GM15510 (cell line): ENCODE data around the gene C1orf159.
A peak's percentile ranks its signal among the peaks of the same experiment; 100 is the strongest.

ENCODE experiments used
- POLR2A ChIP-seq: IDR thresholded peaks from 3 replicates; pipeline ENCODE4 v1.6.1; 2011; ENCODE audit warnings: borderline replicate concordance; ENCODE audit not compliant: insufficient read length; ENCODE audit errors: extremely low read depth

C1orf159 gene

DNA sequence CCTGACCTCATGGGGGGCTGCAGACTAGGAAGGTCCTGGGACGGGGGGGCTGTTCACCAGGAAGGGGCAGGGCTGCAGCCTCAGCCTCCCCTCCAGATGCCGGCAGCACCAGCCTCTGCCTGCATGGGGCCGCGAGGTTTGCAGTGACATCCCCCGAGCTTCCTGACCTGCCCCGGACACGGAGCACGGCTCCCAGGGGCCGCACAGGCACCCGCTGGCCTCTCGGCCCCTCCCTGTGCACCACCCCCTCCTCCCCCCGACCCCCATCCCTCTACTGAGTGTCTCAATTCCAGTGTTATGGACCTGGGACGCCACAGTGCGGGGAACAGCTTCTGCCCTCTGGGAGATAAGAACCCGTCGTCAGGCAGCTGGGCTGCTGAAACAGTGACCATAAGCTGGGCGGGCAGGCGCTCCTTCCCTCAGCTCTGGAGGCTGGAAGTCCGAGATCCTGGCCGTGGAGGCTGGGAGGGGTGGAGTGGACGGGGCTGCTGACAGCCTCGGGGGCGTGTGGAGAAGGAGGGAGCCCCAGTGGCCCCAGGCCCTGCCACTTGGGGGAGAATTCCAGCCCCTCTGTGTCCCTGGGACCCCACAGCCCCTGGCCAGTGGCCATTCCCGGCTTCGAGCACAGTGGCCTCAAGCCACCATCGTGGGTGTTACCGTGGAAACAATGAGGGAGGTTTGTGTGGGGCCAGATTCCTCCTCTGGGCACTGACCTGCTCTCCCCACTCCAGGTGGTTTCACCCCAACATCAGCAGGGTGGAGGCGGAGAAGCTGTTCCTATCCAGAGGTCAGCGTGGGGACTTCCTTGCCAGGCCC is 53.3 kb downstream of the C1orf159 start:
- TF ChIP-seq POLR2A = no peak

- no peak for TF ChIP-seq POLR2A
Observed at GRCh38 chr1:1061682-1062345, 54.1 kb downstream of the C1orf159 start.

DNA sequence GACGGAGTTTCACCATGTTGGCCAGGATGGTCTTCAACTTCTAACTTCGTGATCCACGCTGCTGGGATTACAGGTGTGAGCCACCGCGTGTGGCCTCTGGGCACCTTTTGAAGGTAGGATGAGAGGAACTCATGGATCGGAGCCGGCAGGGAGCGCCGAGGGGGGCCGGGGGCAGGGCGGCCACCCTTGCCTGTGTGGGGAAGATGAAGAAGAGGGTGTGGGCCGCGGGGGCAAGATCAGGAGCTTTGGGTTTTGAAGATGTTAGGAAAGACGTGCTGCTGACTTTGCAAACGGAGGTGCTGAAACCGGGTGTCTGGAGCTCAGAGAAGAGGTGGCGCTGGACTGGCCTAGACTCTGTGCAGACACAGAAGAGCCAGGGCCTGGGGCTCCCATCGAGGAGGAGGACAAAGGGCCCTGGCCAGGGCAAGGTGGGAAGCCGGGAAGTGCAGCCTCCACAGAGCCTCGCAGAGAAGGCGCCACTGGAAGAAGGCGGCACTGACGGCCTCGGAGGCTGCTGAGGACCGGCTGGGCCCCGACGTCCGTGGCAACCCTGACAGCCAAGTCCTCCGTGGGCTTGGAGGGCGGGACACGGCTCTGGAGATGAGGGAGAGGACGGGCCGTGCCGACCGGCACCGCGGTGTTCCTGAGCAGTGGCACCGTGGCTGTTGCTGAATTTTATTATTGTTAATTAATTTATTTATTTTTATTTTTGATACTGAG is 55.4 kb downstream of the C1orf159 start:
- no peak for TF ChIP-seq POLR2A

DNA sequence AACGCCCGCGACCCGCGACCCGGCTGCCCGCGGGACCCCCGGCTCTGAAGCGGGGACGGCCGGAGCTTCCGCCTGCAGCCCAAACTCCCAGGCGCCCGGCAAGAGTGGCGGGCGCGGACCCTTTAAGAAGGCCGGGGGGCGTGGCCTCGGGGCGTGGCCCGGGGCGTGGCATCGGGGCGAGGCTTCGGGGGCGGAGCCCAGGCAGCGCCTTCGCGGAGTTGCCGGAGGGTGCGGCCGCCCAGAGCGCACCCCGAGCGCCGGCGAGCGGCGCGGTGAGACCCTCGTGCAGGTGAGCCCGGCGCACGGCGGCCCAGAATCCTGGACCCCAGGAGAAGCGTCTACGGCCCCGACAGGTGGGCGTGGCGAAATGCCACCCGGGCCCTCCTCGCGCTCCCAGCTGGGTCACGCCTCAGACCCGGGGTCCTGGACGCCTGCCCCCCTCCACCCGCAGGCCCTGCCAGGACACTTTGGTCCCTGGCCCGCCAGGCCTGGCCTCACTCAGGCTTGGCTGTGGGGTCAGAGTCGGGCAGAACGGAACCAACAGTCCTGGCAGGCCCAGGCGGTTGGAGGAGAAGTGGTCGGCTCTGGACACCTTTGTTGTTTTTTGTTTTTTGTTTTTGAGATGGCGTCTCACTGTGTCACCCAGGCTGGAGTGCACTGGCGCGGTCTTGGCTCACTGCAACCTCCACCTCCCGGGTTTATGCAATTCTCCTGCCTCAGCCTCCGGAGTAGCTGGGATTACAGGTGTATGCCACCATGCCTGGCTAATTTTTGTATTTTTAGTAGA is 56.2 kb downstream of the C1orf159 start:
- TF ChIP-seq POLR2A = peak; percentile 44

DNA sequence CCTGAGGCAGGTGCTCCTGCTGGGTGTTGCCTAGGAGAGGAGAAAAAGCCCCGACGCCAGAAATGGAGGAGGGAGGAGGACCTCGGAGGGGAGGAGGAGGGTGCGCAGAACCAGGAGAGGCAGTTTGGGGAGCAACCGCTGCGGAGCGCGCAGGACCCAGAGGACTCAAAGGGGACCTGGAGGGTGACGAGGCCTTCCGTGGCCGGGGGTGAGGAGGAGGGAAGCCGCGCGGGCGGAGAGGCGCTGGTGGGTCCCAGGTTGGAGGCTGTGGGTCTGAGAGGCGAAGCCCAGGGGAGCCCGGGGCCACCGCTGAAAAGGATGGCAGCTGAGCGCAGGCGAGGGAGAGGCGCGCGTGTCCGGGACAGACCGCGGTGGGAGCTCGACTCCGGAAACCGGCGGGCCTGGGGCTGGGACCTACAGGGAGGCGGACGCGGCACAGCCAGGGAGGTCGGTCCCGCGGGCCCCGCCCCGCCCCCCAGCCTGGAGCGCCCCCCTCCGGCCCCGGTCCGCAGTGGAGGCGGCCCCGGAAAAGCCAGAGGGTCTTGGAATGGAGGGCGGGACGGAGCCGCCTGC is 56.9 kb downstream of the C1orf159 start:
- no peak for TF ChIP-seq POLR2A

DNA sequence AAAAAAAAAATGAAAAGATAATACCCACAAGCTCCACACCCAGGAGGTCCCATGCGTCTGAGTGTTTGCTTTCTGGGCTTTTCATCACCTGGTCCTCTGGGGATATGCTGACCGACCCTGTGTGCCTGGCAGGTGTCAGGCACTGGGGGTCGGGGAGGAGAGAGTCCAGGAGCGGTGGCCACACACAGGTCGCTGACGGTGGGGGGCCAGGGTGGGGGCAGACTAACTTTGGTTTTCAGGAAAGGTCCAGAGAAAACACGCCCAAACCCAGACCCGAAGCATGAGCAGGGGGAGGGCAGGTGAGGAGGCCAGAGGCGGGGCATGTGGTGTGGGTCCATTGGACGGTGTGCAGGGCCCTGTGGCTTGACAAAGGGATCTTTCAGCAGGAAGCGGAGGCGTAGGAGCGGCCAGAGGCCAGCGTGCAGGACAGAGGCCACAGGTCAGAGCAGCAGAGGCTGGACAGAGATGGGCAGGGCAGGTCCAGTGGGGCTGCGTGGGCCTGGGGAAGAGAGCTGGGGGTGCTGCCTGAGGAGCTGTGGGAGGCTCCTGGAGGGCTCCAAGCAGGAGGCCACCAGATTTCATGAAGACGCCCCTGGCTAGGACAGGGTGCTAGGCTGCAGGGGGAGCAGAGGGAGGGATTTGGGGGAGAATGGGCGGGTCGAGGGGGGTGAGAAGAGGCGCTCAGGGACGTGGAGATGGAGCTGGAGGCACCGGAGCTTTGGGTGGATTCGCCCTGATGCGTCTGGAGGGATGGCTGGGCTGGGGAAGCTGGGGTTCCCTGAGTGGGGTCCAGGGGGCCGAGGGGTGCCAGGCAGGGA is 57.6 kb downstream of the C1orf159 start:
- no peak for TF ChIP-seq POLR2A

GRCh38 chr1:1055841-1056736 is 59.8 kb downstream of the C1orf159 start:
- TF ChIP-seq POLR2A = no peak

GRCh38 chr1:1054971-1055370 is 60.9 kb downstream of the C1orf159 start:
- TF ChIP-seq POLR2A = no peak

DNA sequence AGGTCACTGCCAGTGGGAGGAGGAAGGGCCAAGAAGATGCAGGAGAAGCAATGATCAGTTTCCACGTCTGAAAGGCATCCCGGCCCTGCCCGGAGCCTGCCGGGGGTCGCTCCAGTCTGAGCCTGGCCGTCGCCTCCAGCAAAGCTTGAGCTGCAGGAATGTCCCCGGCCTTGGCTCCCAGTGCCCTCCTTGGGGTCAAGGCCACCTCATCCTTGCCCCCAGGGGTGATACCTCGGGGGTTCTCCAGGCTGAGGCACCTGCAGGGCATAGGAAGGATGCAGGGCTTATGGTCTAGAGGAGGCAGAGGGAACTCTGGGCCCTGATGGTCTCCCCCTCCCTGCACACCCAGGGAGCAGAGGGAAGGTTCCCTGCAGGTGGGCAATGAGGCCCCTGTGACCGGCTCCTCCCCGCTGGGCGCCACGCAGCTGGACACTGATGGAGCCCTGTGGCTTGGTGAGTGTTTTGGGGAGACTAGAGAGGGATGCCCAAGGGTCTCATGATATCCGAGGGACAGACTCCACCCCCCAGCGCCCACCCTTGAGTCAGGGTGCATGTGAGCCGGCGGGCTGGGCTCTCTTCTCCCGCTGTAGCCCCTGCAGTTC is 61.7 kb downstream of the C1orf159 start:
- TF ChIP-seq POLR2A = no peak

DNA sequence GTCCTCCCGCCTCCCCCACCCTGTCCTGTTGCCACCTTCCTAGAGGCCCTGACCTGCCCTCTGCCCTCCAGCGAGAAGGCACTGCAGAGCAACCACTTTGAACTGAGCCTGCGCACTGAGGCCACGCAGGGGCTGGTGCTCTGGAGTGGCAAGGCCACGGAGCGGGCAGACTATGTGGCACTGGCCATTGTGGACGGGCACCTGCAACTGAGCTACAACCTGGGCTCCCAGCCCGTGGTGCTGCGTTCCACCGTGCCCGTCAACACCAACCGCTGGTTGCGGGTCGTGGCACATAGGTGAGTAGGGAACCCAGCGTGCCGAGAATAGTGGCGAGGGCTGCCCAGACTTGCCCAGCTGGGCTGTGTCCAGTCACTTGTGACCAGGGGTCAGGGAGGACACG is 62.2 kb downstream of the C1orf159 start:
- TF ChIP-seq POLR2A = no peak

DNA sequence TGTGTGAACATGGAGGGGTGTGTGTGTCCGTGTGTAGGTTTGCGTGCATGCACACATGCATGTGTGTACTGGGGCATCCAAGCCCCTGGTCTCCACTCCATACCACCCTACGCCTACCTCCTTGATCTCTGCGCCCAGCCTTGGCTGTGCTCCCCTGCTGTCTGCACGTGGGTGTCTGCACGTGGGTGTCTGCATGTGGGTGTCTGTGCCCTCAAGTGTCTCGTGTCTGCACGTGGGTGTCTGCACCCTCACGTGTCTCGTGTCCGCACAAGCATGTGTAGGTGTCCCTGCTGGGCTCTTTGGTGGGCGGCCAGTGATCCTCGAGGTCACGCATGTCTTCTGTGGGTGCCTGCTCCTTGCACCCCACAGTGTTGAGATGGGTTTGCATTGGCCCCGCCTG is 62.9 kb downstream of the C1orf159 start:
- TF ChIP-seq POLR2A = no peak

DNA sequence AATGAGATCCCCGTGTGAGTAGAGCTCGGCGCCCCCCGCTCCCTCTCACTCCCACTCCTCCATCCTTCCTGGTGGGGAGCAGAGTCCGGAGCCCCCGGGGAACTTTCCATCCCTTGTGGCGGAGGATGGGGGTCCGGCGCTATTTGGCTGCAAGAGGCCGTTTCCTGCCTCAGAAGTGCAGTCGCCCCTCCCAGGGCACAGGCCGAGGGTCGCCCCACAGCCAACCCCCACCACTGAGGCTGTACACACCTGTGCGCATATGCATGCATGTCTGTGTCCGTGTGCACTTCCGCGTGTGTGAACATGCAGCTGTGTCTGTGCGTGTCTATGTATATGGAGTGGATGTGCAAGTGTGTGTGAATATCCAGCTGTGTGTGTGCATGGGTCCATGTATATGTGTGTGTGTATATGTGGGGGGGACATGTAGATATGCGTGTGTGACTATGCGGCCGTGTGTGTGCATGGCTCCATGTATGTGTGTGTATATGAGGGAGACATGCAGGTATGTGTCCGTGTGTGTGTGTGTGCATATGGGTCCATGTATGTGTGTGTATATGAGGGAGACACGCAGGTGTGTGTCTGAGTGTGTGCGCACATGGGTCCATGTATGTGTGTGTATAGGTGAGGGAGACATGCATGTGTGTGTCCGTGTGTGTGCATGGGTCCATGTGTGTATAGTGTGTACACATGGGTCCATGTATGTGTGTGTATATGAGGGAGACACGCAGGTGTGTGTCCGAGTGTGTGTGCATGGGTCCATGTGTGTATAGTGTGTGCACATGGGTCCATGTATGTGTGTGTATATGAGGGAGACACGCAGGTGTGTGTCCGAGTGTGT is 63.7 kb downstream of the C1orf159 start:
- TF ChIP-seq POLR2A = no peak
